HG03095 (cell line): ENCODE measurements around the gene BABAM1.
A peak's percentile ranks its signal among the peaks of the same experiment; 100 is the strongest.

Experiments
- ATAC-seq: cut with Tn5 transposase; IDR thresholded peaks from one replicate; pipeline ENCODE4 v1.9.1; 2021; ENCODE audit warnings: moderate library complexity; ENCODE audit not compliant: unreplicated experiment

Gene BABAM1

GRCh38 chr19:17302391-17303166 is 35.3 kb downstream of the BABAM1 start:
- no peak for ATAC-seq

GRCh38 chr19:17303167-17303939 is 36.1 kb downstream of the BABAM1 start, which contains the start of gene ABHD8:
Gene ABHD8 (minus strand): TSS chr19:17303425. CDS start chr19:17301616, 1,809 bp downstream.
- ATAC-seq: peak; percentile 61

GRCh38 chr19:17303940-17304267 is 36.7 kb downstream of the BABAM1 start:
- ATAC-seq: no peak

GRCh38 chr19:17304386-17305215 is 37.4 kb downstream of the BABAM1 start:
- no peak for ATAC-seq

GRCh38 chr19:17305216-17305516 is 37.9 kb downstream of the BABAM1 start:
- ATAC-seq: no peak

DNA sequence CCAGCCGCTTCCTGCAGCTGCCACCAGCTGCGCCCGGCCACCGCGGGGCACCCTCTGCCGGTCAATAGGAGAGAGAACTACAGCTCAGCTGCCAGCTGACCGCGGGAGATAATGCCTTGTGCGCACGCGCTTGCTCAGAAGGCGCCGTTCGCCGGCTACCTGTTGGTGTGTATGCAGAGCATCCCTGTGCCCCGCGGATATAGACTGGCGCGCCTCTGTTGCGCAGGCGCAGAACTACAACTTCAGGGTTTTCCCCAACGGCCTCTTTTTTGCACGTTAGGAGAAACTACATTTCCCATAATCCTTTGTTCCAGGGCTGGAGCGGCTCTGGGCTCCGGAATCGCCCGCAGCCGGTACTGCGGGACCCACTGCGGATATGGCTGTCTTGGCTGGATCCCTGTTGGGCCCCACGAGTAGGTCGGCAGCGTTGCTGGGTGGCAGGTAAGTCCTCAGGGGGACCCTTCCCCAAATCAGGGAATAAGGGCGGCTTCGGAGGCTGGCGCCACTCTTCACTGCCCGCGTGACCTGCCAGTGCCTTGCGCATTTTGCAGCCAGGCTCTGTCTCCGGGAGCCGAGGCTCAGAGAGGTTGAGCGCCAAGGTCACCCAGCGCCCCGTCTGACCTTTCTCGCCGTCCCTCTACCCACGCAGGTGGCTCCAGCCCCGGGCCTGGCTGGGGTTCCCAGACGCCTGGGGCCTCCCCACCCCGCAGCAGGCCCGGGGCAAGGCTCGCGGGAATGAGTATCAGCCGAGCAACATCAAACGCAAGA is 38.5 kb downstream of the BABAM1 start, which contains the start of gene MRPL34:
Gene MRPL34, plus strand, starts transcription at position 356 of the 768 bp plus-strand sequence. Its CDS starts 21 bp downstream, at position 377.
- ATAC-seq: peak; percentile 51

- no peak for ATAC-seq
Observed at GRCh38 chr19:17306285-17306714, 39.1 kb downstream of the BABAM1 start.

DNA sequence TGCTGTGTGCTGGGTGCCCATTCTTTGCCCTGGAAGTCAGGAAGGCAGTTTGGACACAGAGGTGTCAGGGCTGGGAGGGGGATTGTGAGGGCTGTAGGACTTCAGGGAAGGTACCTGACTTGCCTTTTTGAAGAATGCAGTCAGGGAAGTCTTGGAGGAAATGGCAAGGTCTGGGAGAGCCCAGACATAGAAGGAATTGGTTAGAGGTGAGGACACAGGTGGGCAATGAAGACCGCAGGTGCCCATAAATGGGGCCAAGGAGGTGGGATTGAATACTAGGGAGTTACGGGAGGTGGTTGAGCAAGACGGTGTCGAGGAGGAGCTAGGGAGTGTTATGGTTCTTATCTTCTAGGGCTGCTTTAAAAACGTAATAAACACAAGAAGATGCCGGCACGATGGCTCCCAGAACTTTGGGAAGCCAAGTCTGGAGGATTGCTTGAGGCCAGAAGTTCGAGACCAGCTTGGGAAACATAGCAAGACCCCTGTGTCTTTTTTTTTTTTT is 40.7 kb downstream of the BABAM1 start:
- no peak for ATAC-seq

GRCh38 chr19:17309198-17309964 is 42.1 kb downstream of the BABAM1 start, which contains the start of gene DDA1:
Gene DDA1 (plus strand): TSS chr19:17309563. CDS start chr19:17309655, 92 bp downstream.
- ATAC-seq: peak; percentile 53

GRCh38 chr19:17309965-17310461 is 42.8 kb downstream of the BABAM1 start:
- no peak for ATAC-seq

DNA sequence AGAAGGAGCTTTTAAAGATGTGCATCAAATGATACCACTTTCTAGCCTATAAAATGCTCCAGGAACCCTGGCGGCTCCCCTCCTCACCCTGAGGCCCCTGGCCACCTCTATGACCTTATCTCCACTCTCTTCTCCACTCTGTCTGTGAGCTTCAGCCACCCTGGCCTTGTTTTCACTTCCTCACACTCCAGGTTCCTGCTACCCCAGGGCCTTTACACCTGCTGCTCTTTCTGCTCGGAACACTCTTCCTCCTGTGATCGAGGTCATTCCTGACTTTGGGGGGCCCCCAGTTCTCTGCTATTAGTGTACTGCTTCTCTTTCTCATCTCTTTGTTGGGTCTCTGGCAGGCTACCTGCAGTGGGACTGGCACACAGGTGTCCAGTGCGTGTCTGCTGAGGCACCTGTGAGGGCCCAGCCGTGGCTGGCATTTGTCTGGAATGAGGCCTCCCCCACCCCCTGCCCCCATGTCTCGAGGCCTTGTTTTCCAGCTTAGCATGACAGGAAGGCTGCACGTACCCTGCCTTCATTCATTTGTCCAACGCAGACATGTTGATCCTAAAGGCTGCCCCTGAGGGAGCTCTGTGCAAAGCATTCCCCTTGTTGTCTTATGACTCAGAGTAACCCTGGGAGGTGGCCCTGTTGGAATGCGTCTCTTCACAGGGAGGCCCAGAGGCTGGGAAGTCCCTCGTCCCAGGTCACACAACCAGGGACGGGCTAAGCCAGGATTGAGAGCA is 44.4 kb downstream of the BABAM1 start:
- no peak for ATAC-seq

DNA sequence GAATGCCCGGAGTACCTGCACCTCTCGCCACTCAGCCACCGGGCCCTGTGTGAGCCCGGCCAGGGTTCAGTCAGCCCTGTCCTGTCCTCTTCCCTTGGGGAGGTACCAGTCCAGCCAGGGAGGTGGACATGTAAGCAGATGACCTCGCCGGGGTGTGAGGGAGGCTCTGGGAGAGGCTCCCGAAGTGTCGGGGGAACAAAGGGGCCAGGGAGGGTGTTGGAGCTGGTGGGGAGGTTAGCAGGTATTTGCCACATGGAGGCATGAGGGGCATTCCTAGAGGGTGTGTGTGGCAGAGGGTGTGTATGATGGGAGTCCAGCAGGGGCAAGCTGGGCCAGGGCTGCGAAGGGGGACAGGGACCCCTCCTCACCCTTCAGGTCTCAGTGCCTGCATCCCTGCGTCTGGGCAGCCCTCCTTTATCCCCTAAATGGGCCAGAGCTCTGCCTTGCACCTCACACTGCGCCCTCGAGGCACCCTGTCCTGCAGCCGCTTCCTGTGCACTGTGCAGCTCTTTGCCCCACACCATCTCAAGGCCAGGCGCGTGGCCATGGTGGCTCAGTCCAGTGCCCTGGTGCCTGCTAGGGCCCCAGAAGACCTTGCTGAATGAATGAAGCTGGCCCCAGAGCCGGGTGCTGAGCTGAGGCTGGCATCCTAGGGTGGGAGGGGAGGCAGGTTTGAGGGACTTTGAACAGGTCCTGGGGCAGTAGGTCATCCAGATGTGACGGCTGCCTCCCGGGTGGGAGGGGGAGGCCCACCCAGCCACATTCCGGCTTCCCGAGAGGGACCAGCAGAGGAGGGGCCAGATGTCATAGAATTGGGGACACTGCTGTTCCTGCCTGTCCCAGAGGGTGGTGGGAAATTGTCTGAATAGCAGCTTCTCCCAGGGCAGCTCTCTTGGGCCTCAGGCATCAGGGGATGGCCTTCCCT is 45.2 kb downstream of the BABAM1 start:
- ATAC-seq: no peak

- ATAC-seq: no peak
Observed at GRCh38 chr19:17314007-17314593, 46.9 kb downstream of the BABAM1 start.

GRCh38 chr19:17318966-17319365 is 51.7 kb downstream of the BABAM1 start:
- ATAC-seq: no peak

GRCh38 chr19:17319473-17320238 is 52.4 kb downstream of the BABAM1 start:
- no peak for ATAC-seq

DNA sequence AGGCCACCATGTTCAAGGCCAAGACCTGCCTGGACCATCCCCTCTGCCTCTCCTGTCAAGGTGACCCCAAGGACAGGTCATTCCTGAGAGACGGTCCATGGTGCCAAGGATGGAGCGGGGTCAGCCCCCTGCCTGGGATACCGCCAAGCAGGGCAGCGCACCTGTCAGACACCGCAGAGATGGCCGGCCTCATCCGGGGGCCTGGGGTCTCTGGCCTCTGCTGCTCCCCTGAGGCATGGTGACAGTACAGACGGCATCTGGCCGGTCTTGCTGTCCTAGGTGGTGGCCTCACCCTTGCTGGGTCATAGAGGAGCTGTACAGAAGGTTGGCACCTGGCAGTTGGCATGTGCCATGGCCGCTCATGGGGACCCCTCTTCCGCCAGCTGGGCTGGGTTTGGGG is 53.2 kb downstream of the BABAM1 start:
- no peak for ATAC-seq
